Body of pancreas (tissue), 4 donors: ENCODE results near the gene GINS1.

ENCODE experiments used
- CTCF ChIP-seq, 7 experiments: fragments of 450-650 bp in 4 of 7; fragments of 200-600 bp in 3 of 7; sonication (generic) in 3 of 7; IDR thresholded peaks; one replicate each; pipeline ENCODE4 v1.5.1; 2016 to 2019; ENCODE audit warnings: antibody characterized with exemption in 7 of 7
- POLR2A ChIP-seq, 3 donors: fragments of 450-650 bp; IDR thresholded peaks; one replicate each; pipeline ENCODE4 v1.6.1; 2016; ENCODE audit warnings: antibody characterized with exemption in 3 of 3, mild to moderate bottlenecking in 2 of 3

- TF ChIP-seq POLR2A (IDR thresholded peaks at IDR 0.05) (no peak), CTCF (IDR thresholded peaks at IDR 0.05) (no peak)
These were observed 54.5 kb downstream of the GINS1 start for GRCh38 chr20:25461786-25462545.
